Occipital lobe (tissue), 2 donors: ENCODE measurements around the gene AOC1. TPM values are rescaled to one million over a fixed set of nuclear protein-coding genes. Genes with fewer than 3 reads are reported as not detected.

Experiments
- DNase-seq: peaks from one replicate; lab custom pipeline; 2025; lab: John Stamatoyannopoulos, UW
- total RNA-seq: library from RNA; depleted of rRNA; stranded (reverse); fragments of >200 nt; gene quantifications from one replicate; pipeline ENCODE4 v1.2.3, GENCODE V29; 2014

The AOC1 gene
- total RNA-seq, 1 donor from 2014 or later: not detected

DNA sequence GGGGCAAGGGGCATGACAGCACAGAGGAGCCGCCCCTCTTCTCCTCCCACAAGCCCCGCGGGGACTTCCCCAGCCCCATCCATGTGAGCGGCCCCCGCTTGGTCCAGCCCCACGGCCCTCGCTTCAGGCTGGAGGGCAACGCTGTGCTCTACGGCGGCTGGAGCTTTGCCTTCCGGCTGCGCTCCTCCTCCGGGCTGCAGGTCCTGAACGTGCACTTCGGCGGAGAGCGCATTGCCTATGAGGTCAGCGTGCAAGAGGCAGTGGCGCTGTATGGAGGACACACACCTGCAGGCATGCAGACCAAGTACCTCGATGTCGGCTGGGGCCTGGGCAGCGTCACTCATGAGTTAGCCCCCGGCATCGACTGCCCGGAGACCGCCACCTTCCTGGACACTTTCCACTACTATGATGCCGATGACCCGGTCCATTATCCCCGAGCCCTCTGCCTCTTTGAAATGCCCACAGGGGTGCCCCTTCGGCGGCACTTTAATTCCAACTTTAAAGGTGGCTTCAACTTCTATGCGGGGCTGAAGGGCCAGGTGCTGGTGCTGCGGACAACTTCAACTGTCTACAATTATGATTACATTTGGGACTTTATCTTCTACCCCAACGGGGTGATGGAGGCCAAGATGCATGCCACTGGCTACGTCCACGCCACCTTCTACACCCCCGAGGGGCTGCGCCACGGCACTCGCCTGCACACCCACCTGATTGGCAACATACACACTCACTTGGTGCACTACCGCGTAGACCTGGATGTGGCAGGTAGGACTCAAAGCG, 5.1 kb downstream of the AOC1 start:
- DNase-seq: no peak

DNA sequence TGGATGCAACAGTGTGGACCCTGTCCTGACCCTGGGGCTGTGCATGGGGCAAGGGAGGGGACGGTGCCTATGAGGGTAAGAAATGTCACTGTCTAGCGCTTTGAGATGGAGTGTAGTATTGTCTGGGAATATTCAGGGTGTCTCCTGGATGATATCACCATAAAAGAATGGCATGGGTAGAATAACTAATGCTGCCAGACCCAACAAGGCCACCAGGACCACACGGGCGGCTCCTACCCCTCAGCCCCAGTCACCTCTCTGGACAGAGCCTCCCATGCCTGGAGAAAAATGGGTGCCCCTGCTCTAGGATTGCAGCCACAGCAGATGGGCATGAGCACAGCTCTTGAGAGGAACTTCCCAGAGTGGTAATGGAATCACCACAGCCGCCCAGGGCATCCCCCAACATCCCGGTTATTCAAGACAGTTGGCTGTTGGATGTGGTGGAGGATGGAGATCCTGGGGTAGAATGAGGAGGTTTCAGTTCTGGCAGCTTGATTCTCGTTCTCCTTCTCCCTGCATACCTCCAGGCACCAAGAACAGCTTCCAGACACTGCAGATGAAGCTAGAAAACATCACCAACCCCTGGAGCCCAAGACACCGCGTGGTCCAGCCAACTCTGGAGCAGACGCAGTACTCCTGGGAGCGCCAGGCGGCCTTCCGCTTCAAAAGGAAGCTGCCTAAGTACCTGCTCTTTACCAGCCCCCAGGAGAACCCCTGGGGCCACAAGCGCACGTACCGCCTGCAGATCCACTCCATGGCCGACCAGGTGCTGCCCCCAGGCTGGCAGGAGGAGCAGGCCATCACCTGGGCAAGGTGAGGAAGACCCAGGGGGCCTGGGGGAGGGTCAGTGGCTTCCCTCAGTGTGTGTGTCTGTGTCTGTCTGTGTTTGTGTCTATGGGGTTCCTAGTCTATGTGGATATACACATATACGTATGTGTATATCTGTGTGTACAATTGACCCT, 6.2 kb downstream of the AOC1 start:
- DNase-seq: no peak

GRCh38 chr7:150860291-150860977, 8.1 kb downstream of the AOC1 start:
- no peak for DNase-seq

DNA sequence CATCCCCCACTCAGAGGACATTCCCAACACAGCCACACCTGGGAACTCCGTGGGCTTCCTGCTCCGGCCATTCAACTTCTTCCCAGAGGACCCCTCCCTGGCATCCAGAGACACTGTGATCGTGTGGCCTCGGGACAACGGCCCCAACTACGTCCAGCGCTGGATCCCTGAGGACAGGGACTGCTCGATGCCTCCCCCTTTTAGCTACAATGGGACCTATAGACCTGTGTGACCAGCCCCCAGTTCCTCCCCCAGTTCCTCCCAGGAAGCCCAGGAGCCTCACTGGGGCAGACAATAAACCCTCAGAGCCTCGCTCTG, 8.6 kb downstream of the AOC1 start:
- DNase-seq: no peak

- no peak for DNase-seq
Measured at GRCh38 chr7:150862356-150862755, 10.0 kb downstream of the AOC1 start.

- DNase-seq: no peak
Measured at GRCh38 chr7:150863946-150864345, 11.6 kb downstream of the AOC1 start.

DNA sequence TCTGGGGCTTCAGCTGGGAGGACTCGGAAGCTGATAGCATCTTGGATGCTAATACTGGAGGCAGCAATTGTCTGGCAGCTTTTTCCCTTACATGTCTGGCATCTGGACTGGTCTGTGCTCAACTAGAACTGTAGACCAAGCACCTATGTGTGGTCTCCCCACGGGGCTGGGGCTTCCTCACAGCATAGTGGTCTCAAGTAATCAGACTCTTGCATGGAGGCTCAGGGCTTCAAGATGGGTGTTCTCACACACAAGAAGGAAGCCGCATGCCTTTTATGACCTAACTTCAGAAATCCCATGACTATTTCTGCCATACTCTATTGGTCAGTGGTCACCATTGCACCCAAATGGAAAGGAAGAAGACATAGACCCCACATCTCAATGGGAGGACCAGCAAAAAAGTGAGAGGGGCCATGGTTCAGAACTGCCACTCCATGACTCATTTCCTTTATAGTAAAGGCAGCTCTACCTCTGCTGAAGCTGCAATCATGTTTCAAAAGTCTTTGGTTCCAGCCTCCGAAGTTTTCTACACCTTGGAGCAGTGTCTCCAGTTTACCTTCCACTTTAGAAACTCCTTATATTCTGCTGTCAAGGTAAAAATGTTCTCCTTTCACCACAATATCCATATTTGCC, 14.7 kb downstream of the AOC1 start:
- no peak for DNase-seq

GRCh38 chr7:150867605-150868004, 15.3 kb downstream of the AOC1 start:
- no peak for DNase-seq

DNA sequence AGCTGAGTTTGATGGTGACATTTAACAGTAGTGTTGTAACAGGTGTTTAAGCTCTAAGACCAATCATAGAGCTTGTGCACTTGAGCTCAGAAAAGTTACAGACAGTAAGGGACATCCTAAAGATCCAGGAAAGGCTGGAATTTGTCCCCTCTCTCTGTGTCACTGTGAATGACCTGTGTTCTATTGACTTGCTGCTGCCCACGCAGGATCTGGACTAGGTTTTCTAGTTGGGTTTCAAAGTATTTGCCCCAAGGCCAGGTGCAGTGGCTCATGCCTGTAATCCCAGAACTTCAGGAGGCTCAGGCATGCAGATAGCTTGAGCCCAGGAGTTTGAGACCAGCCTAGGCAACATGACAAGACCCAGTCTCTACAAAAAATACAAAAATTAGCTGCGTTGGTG, 17.1 kb downstream of the AOC1 start:
- DNase-seq: no peak

GRCh38 chr7:150871601-150872000, 19.3 kb downstream of the AOC1 start:
- DNase-seq: no peak

DNA sequence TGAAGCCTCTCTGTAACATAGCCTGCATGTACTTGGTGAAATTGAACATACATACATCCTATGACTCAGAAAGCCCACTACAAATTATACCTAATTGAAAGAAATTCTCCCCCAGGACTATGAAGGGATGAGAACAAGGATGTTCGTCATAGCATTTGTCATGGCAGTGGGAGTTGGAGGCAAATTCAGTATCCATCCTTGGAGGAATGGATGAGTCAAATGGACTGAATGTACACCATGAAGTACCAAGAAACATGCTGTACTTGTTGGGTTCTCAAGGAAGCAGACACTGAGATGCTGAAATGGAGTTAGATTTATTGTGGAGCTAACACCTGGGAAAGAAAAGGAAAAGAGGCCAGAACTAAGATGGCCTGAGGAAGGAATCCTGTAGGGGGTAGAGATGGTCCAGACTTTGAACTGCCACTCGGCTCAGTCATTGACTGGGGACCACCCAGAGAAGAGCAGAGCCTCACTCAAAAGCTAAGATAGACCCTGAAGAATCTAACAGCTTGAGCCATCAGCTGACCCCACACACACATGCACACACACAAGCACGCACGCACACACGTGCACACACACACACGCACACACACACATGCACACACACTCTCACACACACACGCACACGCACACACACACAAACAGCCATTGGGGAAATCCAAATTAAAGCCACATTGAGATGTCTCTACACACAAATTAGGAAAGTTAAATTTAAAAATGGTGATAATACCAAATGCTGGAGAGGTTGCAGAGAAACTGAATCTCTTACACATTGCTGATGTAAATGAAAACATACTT, 22.3 kb downstream of the AOC1 start:
- no peak for DNase-seq

GRCh38 chr7:150875791-150876190, 23.5 kb downstream of the AOC1 start:
- DNase-seq: no peak

- no peak for DNase-seq
Measured at GRCh38 chr7:150876817-150877526, 24.7 kb downstream of the AOC1 start.

GRCh38 chr7:150877536-150877935, 25.2 kb downstream of the AOC1 start:
- DNase-seq: no peak

GRCh38 chr7:150879345-150879744, 27.0 kb downstream of the AOC1 start:
- no peak for DNase-seq

DNA sequence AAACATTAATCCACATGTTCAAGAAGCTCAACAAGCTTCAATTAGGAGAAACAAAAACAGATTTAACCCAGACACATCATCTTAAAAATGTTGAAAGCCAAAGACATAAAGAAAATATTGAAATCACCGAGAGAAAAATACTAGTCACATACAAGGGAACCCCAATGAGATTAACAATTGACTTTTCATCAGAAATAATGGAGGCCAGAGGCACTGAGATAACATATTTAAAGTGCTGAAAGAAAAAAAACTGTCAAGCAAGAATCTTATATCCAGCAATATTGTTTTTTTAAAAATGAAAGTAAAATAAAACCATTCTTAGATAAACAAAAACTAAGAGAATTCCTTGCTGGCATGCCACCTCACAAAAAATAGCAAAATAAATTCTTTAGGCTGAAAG, 28.9 kb downstream of the AOC1 start:
- no peak for DNase-seq

GRCh38 chr7:150890853-150891584, 38.7 kb downstream of the AOC1 start:
- DNase-seq: no peak

- DNase-seq: no peak
Measured at GRCh38 chr7:150891740-150892139, 39.4 kb downstream of the AOC1 start.

DNA sequence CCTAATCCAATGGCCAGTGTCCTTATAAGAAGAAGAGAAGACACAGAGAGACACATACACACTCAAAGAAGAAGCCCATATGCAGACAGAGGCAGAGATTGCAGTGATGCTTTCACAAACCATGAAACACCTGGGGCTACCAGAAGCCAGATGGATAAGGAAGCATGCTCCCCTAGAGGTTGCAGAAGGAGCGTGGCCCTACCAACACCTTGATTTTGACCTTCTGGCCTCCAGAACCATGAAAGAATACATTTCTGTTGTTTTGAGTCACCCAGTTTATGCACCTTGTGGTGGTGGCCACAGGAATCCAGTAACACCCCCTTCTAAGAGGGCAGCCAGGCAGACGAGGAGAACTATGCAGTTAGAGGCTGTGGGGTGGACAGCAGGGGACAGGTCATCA, 43.5 kb downstream of the AOC1 start:
- no peak for DNase-seq
